HAP-1 (cell line): ENCODE data around the gene THTPA.
"Not testable (repeated sequence)": the region's sequence is repeated elsewhere in the genome, so short reads cannot be mapped to it uniquely, and the experiment has no call there.

ENCODE experiments used
- DNase-seq, 2 experiments: peaks; one replicate each; pipeline ENCODE4 v3.0.0-alpha.2; 2016 to 2020; ENCODE audit warnings: low spot score in 2 of 2
- H3K27me3 ChIP-seq: fragments of 250-450 bp; sonication (Bioruptor Pico); 2 replicates; pipeline ENCODE4 v1.5.1; 2020; ENCODE audit warnings: low read depth, mild to moderate bottlenecking, moderate library complexity
- H3K36me3 ChIP-seq: fragments of 250-450 bp; sonication (Bioruptor Pico); replicated peaks from 2 replicates; pipeline ENCODE4 v1.5.1; 2020; ENCODE audit warnings: mild to moderate bottlenecking
- H3K4me1 ChIP-seq: fragments of 250-450 bp; sonication (Bioruptor Pico); 2 replicates; pipeline ENCODE4 v1.5.1; 2020; ENCODE audit warnings: mild to moderate bottlenecking
- H3K4me3 ChIP-seq: fragments of 250-450 bp; sonication (Bioruptor Pico); 2 replicates; pipeline ENCODE4 v1.5.1; 2020; ENCODE audit warnings: mild to moderate bottlenecking, moderate library complexity
- H3K9me3 ChIP-seq: fragments of 250-450 bp; sonication (Bioruptor Pico); 2 replicates; pipeline ENCODE4 v1.5.1; 2020; ENCODE audit warnings: mild to moderate bottlenecking, moderate library complexity
- in situ Hi-C: fragments of 300-500 bp; cut with MboI; formaldehyde crosslinking; loops from 3 replicates; pipeline ENCODE4 v1.14.3; 2020; ENCODE audit warnings: low sequenced_read_pairs, inconsistent platforms, mixed read lengths

The THTPA gene

GRCh38 chr14:23604675-23605170 is 48.7 kb downstream of the THTPA start:
- Histone ChIP-seq H3K27me3 (no peaks in the 10 kb centered on the region), H3K4me1 (no peaks in the 10 kb centered on the region), H3K36me3 (no peaks in the 10 kb centered on the region), H3K9me3 (no peaks in the 10 kb centered on the region), H3K4me3 (no peak overlapping the region)
- in situ Hi-C loops = no loop called here
- no peak for DNase-seq

- H3K4me3 ChIP-seq = no peak overlapping the region
- no peak for DNase-seq
- H3K9me3 ChIP-seq = no peaks in the 10 kb centered on the region
- H3K27me3 ChIP-seq = no peaks in the 10 kb centered on the region
- in situ Hi-C loops = no loop called here
- H3K36me3 ChIP-seq = no peaks in the 10 kb centered on the region
- H3K4me1 ChIP-seq = no peaks in the 10 kb centered on the region
These were observed 50.0 kb downstream of the THTPA start for GRCh38 chr14:23605931-23606585.

DNA sequence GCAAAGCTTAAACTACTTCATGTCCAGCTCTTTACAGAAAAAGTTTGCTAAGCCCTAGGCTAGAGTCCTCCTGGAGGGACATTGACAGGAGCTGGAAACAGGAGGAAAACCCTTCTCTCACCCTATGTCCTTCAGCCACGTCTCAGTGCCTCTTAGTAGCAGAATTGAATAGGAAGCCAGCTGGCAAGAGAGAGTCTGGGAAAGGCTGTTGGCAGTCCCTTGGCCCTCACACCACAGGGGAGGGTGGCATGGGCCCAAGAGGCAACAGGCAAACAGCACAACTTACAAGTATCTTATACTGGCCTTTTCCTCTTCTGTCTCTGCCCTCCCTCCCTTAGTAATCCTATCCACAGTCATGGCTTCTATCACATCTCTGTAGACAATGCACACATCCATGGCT is 52.4 kb downstream of the THTPA start:
- in situ Hi-C loops = no loop called here
- H3K27me3 ChIP-seq = peaks cover 4% of the 10 kb centered on the region; the same call in 1 of the 2 replicates
- H3K4me3 ChIP-seq = no peak overlapping the region
- H3K36me3 ChIP-seq = no peaks in the 10 kb centered on the region
- DNase-seq = no peak
- no peaks in the 10 kb centered on the region for H3K9me3 ChIP-seq
- H3K4me1 ChIP-seq = no peaks in the 10 kb centered on the region

GRCh38 chr14:23609001-23609400 is 52.9 kb downstream of the THTPA start:
- peaks cover 5% of the 10 kb centered on the region; the same call in 1 of the 2 replicates for H3K27me3 ChIP-seq
- no peaks in the 10 kb centered on the region for H3K36me3 ChIP-seq
- no peaks in the 10 kb centered on the region for H3K9me3 ChIP-seq
- no peaks in the 10 kb centered on the region for H3K4me1 ChIP-seq
- DNase-seq = no peak
- no peak overlapping the region for H3K4me3 ChIP-seq
- in situ Hi-C loops = no loop called here

- H3K36me3 ChIP-seq, H3K9me3 ChIP-seq, H3K4me1 ChIP-seq, in situ Hi-C loops, H3K4me3 ChIP-seq, H3K27me3 ChIP-seq, DNase-seq: not testable (repeated sequence)
These were observed 53.5 kb downstream of the THTPA start for GRCh38 chr14:23609411-23610089.
